Neuronal stem cell (in vitro differentiated cells): Measurements from ENCODE around the gene KRT39. TPM values are rescaled to one million over a fixed set of nuclear protein-coding genes. Genes with fewer than 3 reads are reported as not detected.

ENCODE experiments used
- DNase-seq: peaks from one replicate; pipeline ENCODE4 v3.0.0-alpha.2; 2013; ENCODE audit warnings: low spot score
- H2AFZ ChIP-seq: one replicate; pipeline ENCODE4 v1.6.1; 2013; ENCODE audit warnings: mild to moderate bottlenecking, low read length, inconsistent platforms
- H2AK5ac ChIP-seq: 2 replicates; pipeline ENCODE4 v1.6.1; 2013; ENCODE audit warnings: low read depth, mild to moderate bottlenecking, inconsistent platforms, low read length, moderate library complexity, mixed read lengths
- H2BK120ac ChIP-seq: 2 replicates; pipeline ENCODE4 v1.6.1; 2013; ENCODE audit warnings: low read depth, mild to moderate bottlenecking, inconsistent platforms, low read length, moderate library complexity, mixed read lengths
- H2BK12ac ChIP-seq: one replicate; pipeline ENCODE4 v1.6.1; 2013; ENCODE audit warnings: low read length, inconsistent platforms
- H2BK15ac ChIP-seq: 2 replicates; pipeline ENCODE4 v1.6.1; 2013; ENCODE audit warnings: mild to moderate bottlenecking, low read length, inconsistent platforms, mixed read lengths
- H2BK5ac ChIP-seq: one replicate; pipeline ENCODE4 v1.6.1; 2013; ENCODE audit warnings: inconsistent platforms, mild to moderate bottlenecking, low read length, moderate library complexity
- H3K14ac ChIP-seq: one replicate; pipeline ENCODE4 v1.6.1; 2013; ENCODE audit warnings: low read length, inconsistent platforms
- H3K18ac ChIP-seq: 2 replicates; pipeline ENCODE4 v1.6.1; 2013; ENCODE audit warnings: low read length, inconsistent platforms
- H3K23ac ChIP-seq: 2 replicates; pipeline ENCODE4 v1.6.1; 2013; ENCODE audit warnings: low read depth, mild to moderate bottlenecking, mixed read lengths, low read length, inconsistent platforms; ENCODE audit not compliant: poor library complexity
- H3K27ac ChIP-seq: replicated peaks from 3 replicates; pipeline ENCODE4 v1.5.1; 2013; ENCODE audit warnings: low read length, inconsistent platforms
- H3K27me3 ChIP-seq, 3 experiments: 2 replicates each; pipeline ENCODE4 v1.6.1; 2013; ENCODE audit warnings: low read length in 3 of 3, mild to moderate bottlenecking in 2 of 3, inconsistent platforms in 1 of 3, low read depth in 1 of 3, mixed read lengths in 1 of 3, moderate library complexity in 1 of 3; ENCODE audit not compliant: control insufficient read depth in 3 of 3, insufficient read depth in 3 of 3
- H3K36me3 ChIP-seq, 2 donors: replicated peaks in 1 of 2; 2 replicates each; pipeline ENCODE4 v1.6.1; 2013; ENCODE audit warnings: low read length in 2 of 2; ENCODE audit not compliant: control insufficient read depth in 2 of 2, insufficient read depth in 2 of 2
- H3K4ac ChIP-seq: 2 replicates; pipeline ENCODE4 v1.6.1; 2013; ENCODE audit warnings: inconsistent platforms, mild to moderate bottlenecking, low read length, moderate library complexity
- H3K4me1 ChIP-seq, 2 donors: 1 replicate in 1 of 2; 2 replicates in 1 of 2; pipeline ENCODE4 v1.6.1; 2013; ENCODE audit warnings: low read length in 2 of 2, low read depth in 1 of 2; ENCODE audit not compliant: control insufficient read depth in 2 of 2, insufficient read depth in 1 of 2
- H3K4me2 ChIP-seq: one replicate; pipeline ENCODE4 v1.6.1; 2013; ENCODE audit warnings: mild to moderate bottlenecking, low read length, inconsistent platforms; ENCODE audit not compliant: insufficient read depth, poor library complexity, severe bottlenecking
- H3K4me3 ChIP-seq, 2 donors: 2 replicates each; pipeline ENCODE4 v1.5.1; 2013; ENCODE audit warnings: low read length in 2 of 2, mild to moderate bottlenecking in 2 of 2, inconsistent platforms in 1 of 2, moderate library complexity in 1 of 2
- H3K79me1 ChIP-seq: one replicate; pipeline ENCODE4 v1.6.1; 2013; ENCODE audit warnings: low read depth, mild to moderate bottlenecking, inconsistent platforms, low read length, moderate library complexity
- H3K9ac ChIP-seq: one replicate; pipeline ENCODE4 v1.6.1; 2013; ENCODE audit warnings: mild to moderate bottlenecking, low read depth, low read length, inconsistent platforms; ENCODE audit not compliant: poor library complexity
- H3K9me3 ChIP-seq, 2 donors: replicated peaks in 1 of 2; 2 replicates each; pipeline versions ENCODE3 to v1.6.1; 2013; ENCODE audit warnings: low read length in 2 of 2, mild to moderate bottlenecking in 2 of 2, inconsistent platforms in 1 of 2, low read depth in 1 of 2, mixed read lengths in 1 of 2, moderate library complexity in 1 of 2; ENCODE audit not compliant: control insufficient read depth in 2 of 2, insufficient read depth in 1 of 2
- H4K8ac ChIP-seq: one replicate; pipeline ENCODE4 v1.6.1; 2013; ENCODE audit warnings: low read depth, mild to moderate bottlenecking, inconsistent platforms, low read length, moderate library complexity
- H4K91ac ChIP-seq: one replicate; pipeline ENCODE4 v1.6.1; 2013; ENCODE audit warnings: low read length, low read depth, mild to moderate bottlenecking, inconsistent platforms; ENCODE audit not compliant: poor library complexity
- WGBS, 2 donors: extraction: QIAGEN DNeasy Blood & Tissue Kit; methylation state at CpG; one replicate each; pipeline ENCODE4 v1.1.7; 2013; ENCODE audit warnings: missing lambda C conversion rate in 2 of 2, mixed read lengths in 1 of 2; ENCODE audit not compliant: insufficient read length in 2 of 2, insufficient replicate concordance in 1 of 2; ENCODE audit errors: extremely low coverage in 2 of 2; 5-methylcytosine and 5-hydroxymethylcytosine counted together
- polyA plus RNA-seq, 2 experiments: library from polyadenylated mRNA; stranded (reverse); fragments of 200-250 nt; gene quantifications; one replicate each; pipeline ENCODE4 v1.2.3, GENCODE V29; 2013

KRT39 gene
- not detected for polyA plus RNA-seq (2013, experiment 1 of 2)
- polyA plus RNA-seq (2013, experiment 2 of 2) = not detected

DNA sequence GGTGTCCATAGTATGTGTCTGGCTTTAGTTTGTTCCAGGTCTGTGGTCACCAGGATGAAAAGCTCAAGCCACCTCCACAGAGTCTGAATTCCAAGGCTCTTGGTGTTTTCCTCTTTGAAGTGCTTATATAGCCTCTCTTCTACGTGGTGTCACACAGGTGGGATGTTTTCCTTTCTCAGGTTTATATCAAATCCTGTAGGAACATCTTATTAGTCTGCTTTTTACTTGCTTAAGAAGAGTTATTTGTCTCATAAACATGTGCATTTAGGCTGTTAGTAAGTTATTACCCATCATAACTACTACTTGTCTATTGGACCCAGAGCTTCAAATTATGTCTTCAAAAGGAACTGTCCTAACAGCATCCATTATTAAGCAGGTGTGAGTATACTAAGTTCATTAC lies at the start of gene KRT39:
Gene KRT39, minus strand, starts transcription at position 101 of the 400 bp plus-strand sequence. Its CDS starts 92 bp downstream, at position 9.
- H3K79me1 ChIP-seq = no peaks in the 10 kb centered on the region
- no peak within 1 kb of the TSS for H3K23ac ChIP-seq
- H4K8ac ChIP-seq = no peak within 1 kb of the TSS
- H3K36me3 ChIP-seq = no peaks in the 10 kb centered on the region
- no peak within 1 kb of the TSS for H3K4me3 ChIP-seq
- H3K4me2 ChIP-seq = no peak within 1 kb of the TSS
- H3K9me3 ChIP-seq = no peaks in the 10 kb centered on the region
- no peak within 1 kb of the TSS for H2BK120ac ChIP-seq
- no peak within 1 kb of the TSS for H2BK5ac ChIP-seq
- no peak within 1 kb of the TSS for H3K14ac ChIP-seq
- H3K9ac ChIP-seq = no peak within 1 kb of the TSS
- H2AFZ ChIP-seq = no peak within 1 kb of the TSS
- no peak within 1 kb of the TSS for H3K4ac ChIP-seq
- H2BK15ac ChIP-seq = no peak within 1 kb of the TSS
- no CpG with 5 or more reads among the region's 1 CpG for WGBS, 2 donors
- H3K4me1 ChIP-seq = no peaks in the 10 kb centered on the region
- no peak within 1 kb of the TSS for H4K91ac ChIP-seq
- no peak within 1 kb of the TSS for H2AK5ac ChIP-seq
- no peak within 1 kb of the TSS for H2BK12ac ChIP-seq
- H3K27me3 ChIP-seq = no peaks in the 10 kb centered on the region
- no peak within 1 kb of the TSS for H3K18ac ChIP-seq
- DNase-seq = no peak
- H3K27ac ChIP-seq = no peak within 1 kb of the TSS

DNA sequence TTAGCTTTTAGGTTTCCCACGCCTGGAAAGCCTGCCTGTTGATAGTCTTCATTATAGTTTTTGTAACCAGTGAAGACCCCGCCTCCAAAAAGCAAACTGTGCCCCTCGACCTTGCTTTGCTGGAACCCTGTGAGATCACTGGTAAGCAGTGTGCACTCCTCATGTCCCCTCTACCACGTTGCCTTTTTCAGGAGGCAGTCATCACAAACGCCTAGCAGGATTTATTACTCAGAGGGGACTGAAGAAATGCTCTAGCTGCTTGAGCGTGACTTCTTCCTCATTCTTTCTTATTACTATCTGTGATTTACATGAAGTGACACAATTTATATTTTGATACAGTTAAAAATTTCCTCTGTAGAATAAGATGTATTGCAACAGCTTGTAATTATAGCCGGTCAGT lies 48.7 kb upstream of the KRT39 start:
- no peak overlapping the region for H4K8ac ChIP-seq
- no peaks in the 10 kb centered on the region for H3K27me3 ChIP-seq
- H2BK12ac ChIP-seq = no peak overlapping the region
- no peak overlapping the region for H3K27ac ChIP-seq
- H3K14ac ChIP-seq = no peak overlapping the region
- no peak overlapping the region for H3K18ac ChIP-seq
- H2BK15ac ChIP-seq = no peak overlapping the region
- no peak overlapping the region for H3K23ac ChIP-seq
- H3K79me1 ChIP-seq = no peaks in the 10 kb centered on the region
- no peak overlapping the region for H3K4me3 ChIP-seq
- no peak for DNase-seq
- no peaks in the 10 kb centered on the region for H3K4me1 ChIP-seq
- H3K4me2 ChIP-seq = no peak overlapping the region
- no peak overlapping the region for H2BK120ac ChIP-seq
- H3K9ac ChIP-seq = no peak overlapping the region
- no peak overlapping the region for H2AK5ac ChIP-seq
- no CpG with 5 or more reads among the region's 7 CpGs for WGBS, 2 donors
- H3K4ac ChIP-seq = no peak overlapping the region
- H3K36me3 ChIP-seq = no peaks in the 10 kb centered on the region
- H3K9me3 ChIP-seq = no peaks in the 10 kb centered on the region
- no peak overlapping the region for H4K91ac ChIP-seq
- H2AFZ ChIP-seq = no peak overlapping the region
- H2BK5ac ChIP-seq = no peak overlapping the region

DNA sequence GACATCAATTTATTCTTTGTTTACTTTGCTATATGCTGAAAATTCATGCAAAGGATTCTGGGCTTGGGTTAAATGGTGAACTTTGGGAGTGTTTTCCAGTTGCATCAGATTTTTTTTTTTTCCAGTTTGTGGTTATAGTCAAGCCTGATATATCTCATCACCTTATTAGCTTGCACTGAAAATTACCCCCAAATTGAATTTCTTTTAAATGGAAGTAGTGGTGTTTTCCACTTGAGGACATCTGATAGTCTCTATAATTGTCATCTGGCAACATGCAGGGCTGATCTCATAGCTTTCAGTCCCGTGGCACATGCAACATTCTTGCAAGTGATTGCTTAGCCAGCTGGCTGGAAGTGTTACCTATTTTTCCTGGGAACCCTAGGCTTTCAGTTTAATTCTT lies 46.9 kb upstream of the KRT39 start:
- Histone ChIP-seq H3K36me3 (no peaks in the 10 kb centered on the region), H3K4me3 (no peak overlapping the region)

DNA sequence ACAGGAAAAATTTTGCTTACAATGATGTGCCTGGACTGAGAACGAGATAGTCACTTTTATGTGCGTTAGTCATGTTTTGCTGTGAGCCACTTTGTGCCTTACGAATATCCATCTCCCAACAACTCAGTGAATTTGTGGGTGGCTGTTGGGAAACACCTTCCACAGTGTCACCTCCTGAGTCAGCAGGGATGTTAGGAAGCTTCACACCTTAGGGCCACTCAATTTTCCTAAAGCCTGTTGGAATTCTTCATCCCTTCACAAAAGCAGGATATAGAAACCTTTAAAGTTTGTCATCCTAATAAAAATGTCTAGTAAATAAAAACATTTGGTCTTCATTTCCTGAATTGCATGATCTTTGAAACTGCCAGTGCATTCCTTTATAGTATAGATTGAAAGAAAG lies 46.4 kb upstream of the KRT39 start:
- no peak overlapping the region for H3K4ac ChIP-seq
- H3K23ac ChIP-seq = no peak overlapping the region
- H3K14ac ChIP-seq = no peak overlapping the region
- H2BK120ac ChIP-seq = no peak overlapping the region
- H3K36me3 ChIP-seq = no peaks in the 10 kb centered on the region
- H3K18ac ChIP-seq = no peak overlapping the region
- peak overlapping the region in 1 of 2 donors; percentile 25 for H3K4me3 ChIP-seq
- no peak overlapping the region for H2BK15ac ChIP-seq
- DNase-seq = no peak
- H2BK12ac ChIP-seq = no peak overlapping the region
- no peak overlapping the region for H3K27ac ChIP-seq
- H4K8ac ChIP-seq = no peak overlapping the region
- no peak overlapping the region for H2AK5ac ChIP-seq
- H3K9me3 ChIP-seq = no peaks in the 10 kb centered on the region
- no peak overlapping the region for H2AFZ ChIP-seq
- H4K91ac ChIP-seq = no peak overlapping the region
- H3K4me1 ChIP-seq = peaks cover 0 to 5% of the 10 kb centered on the region in 2 donors
- WGBS, 2 donors = no CpG with 5 or more reads among the region's 3 CpGs
- no peak overlapping the region for H3K9ac ChIP-seq
- H3K79me1 ChIP-seq = no peaks in the 10 kb centered on the region
- no peak overlapping the region for H3K4me2 ChIP-seq
- H2BK5ac ChIP-seq = no peak overlapping the region
- H3K27me3 ChIP-seq = no peaks in the 10 kb centered on the region

More for the DNA sequence above, 46.9 kb upstream of the KRT39 start:
- no peaks in the 10 kb centered on the region for H3K79me1 ChIP-seq
- no peak overlapping the region for H2AFZ ChIP-seq
- no peak for DNase-seq
- H3K9me3 ChIP-seq = no peaks in the 10 kb centered on the region
- no CpG with 5 or more reads among the region's 1 CpG for WGBS, 2 donors
- H3K4ac ChIP-seq = no peak overlapping the region
- H4K8ac ChIP-seq = no peak overlapping the region
- no peak overlapping the region for H3K23ac ChIP-seq
- no peak overlapping the region for H3K18ac ChIP-seq
- no peak overlapping the region for H2BK15ac ChIP-seq
- H3K4me1 ChIP-seq = peaks cover 0 to 4% of the 10 kb centered on the region in 2 donors
- no peak overlapping the region for H3K14ac ChIP-seq
- no peak overlapping the region for H2AK5ac ChIP-seq
- H3K27me3 ChIP-seq = no peaks in the 10 kb centered on the region
- no peak overlapping the region for H3K4me2 ChIP-seq
- H2BK5ac ChIP-seq = no peak overlapping the region
- no peak overlapping the region for H3K9ac ChIP-seq
- no peak overlapping the region for H2BK12ac ChIP-seq
- no peak overlapping the region for H3K27ac ChIP-seq
- no peak overlapping the region for H2BK120ac ChIP-seq
- no peak overlapping the region for H4K91ac ChIP-seq
